IMR-90 (cell line): ENCODE data around the gene MROH2B. TPM values are rescaled to one million over a fixed set of nuclear protein-coding genes. Genes with fewer than 3 reads are reported as not detected.

Experiments used
- ATAC-seq: fragments of 200-7000 bp; cut with Tn5 transposase; 2 replicates; pipeline ENCODE4 v1.9.1; 2020; ENCODE audit warnings: low read depth, mild to moderate bottlenecking, moderate library complexity
- BruUV-seq: library from RNA; stranded (reverse); fragments of 400-500 nt; replicated peaks from 2 replicates; lab custom pipeline; 2021; lab: Mats Ljungman, UMichigan
- CTCF ChIA-PET: fragments of 300-600 bp; formaldehyde crosslinking; extraction: SDS; loops from one replicate; lab custom pipeline; 2021; ENCODE audit warnings: antibody characterized with exemption; lab: Yijun Ruan, JAX
- POLR2A ChIA-PET: fragments of 300-600 bp; sonication (Branson Sonifier 250); formaldehyde crosslinking; loops from one replicate; lab custom pipeline; 2022; ENCODE audit warnings: antibody characterized with exemption; ENCODE audit not compliant: unreplicated experiment; lab: Charles Lee
- DNase-seq: peaks from one replicate; pipeline ENCODE4 v3.0.0; 2013
- H2AFZ ChIP-seq: replicated peaks from 2 replicates; pipeline ENCODE3; 2013; ENCODE audit warnings: low read length, mild to moderate bottlenecking; ENCODE audit not compliant: poor library complexity
- H2AK5ac ChIP-seq: 2 replicates; pipeline ENCODE4 v1.6.1; 2013; ENCODE audit warnings: low read depth, low read length, inconsistent platforms
- H2AK9ac ChIP-seq: replicated peaks from 2 replicates; pipeline ENCODE3; 2013; ENCODE audit warnings: mild to moderate bottlenecking, low read depth, low read length, moderate library complexity; ENCODE audit not compliant: poor library complexity
- H2BK120ac ChIP-seq: 2 replicates; pipeline ENCODE4 v1.6.1; 2013; ENCODE audit warnings: low read depth, low read length, inconsistent platforms
- H2BK15ac ChIP-seq: 3 replicates; pipeline ENCODE4 v1.6.1; 2013; ENCODE audit warnings: low read depth, low read length, inconsistent platforms
- H2BK20ac ChIP-seq: 2 replicates; pipeline ENCODE4 v1.6.1; 2013; ENCODE audit warnings: low read depth, mild to moderate bottlenecking, inconsistent platforms, low read length, moderate library complexity
- H2BK5ac ChIP-seq: 2 replicates; pipeline ENCODE4 v1.6.1; 2013; ENCODE audit warnings: mild to moderate bottlenecking, low read depth, low read length, inconsistent platforms; ENCODE audit not compliant: poor library complexity, severe bottlenecking
- H3K14ac ChIP-seq: replicated peaks from 2 replicates; pipeline ENCODE4 v1.6.1; 2013; ENCODE audit warnings: low read depth, low read length, inconsistent platforms
- H3K18ac ChIP-seq: 2 replicates; pipeline ENCODE4 v1.6.1; 2013; ENCODE audit warnings: low read depth, low read length, control low read depth
- H3K23ac ChIP-seq: 2 replicates; pipeline ENCODE4 v1.6.1; 2013; ENCODE audit warnings: low read depth, low read length, inconsistent platforms
- H3K27ac ChIP-seq: 2 replicates; pipeline ENCODE4 v1.5.1; 2013; ENCODE audit warnings: mild to moderate bottlenecking, control low read depth, low read length; ENCODE audit not compliant: insufficient read depth
- H3K27me3 ChIP-seq: 2 replicates; pipeline ENCODE4 v1.6.1; 2013; ENCODE audit warnings: low read length; ENCODE audit not compliant: control insufficient read depth, insufficient read depth
- H3K36me3 ChIP-seq: 2 replicates; pipeline ENCODE4 v1.6.1; 2013; ENCODE audit warnings: low read length, mixed read lengths; ENCODE audit not compliant: control insufficient read depth, insufficient read depth
- H3K4ac ChIP-seq: 2 replicates; pipeline ENCODE4 v1.6.1; 2013; ENCODE audit warnings: low read depth, low read length, inconsistent platforms
- H3K4me1 ChIP-seq: 2 replicates; pipeline ENCODE4 v1.6.1; 2013; ENCODE audit warnings: low read length, mixed read lengths; ENCODE audit not compliant: control insufficient read depth, insufficient read depth
- H3K4me2 ChIP-seq: 2 replicates; pipeline ENCODE4 v1.6.1; 2013; ENCODE audit warnings: low read depth, mild to moderate bottlenecking, control low read depth, low read length, moderate library complexity
- H3K4me3 ChIP-seq: 2 replicates; pipeline ENCODE4 v1.5.1; 2013; ENCODE audit warnings: low read depth, mild to moderate bottlenecking, control low read depth, low read length, moderate library complexity; ENCODE audit not compliant: insufficient read depth
- H3K56ac ChIP-seq: 2 replicates; pipeline ENCODE4 v1.6.1; 2013; ENCODE audit warnings: low read length, inconsistent platforms; ENCODE audit not compliant: insufficient read depth; ENCODE audit errors: extremely low read depth
- H3K79me1 ChIP-seq, 2 experiments: 2 replicates each; pipeline ENCODE4 v1.6.1; 2013; ENCODE audit warnings: low read length in 2 of 2, inconsistent platforms in 1 of 2, low read depth in 1 of 2
- H3K9ac ChIP-seq: 2 replicates; pipeline ENCODE4 v1.6.1; 2013; ENCODE audit warnings: low read depth, low read length, control low read depth
- H3K9me1 ChIP-seq: 2 replicates; pipeline ENCODE4 v1.6.1; 2013; ENCODE audit warnings: low read length, inconsistent platforms; ENCODE audit not compliant: insufficient read depth
- H3K9me3 ChIP-seq: 2 replicates; pipeline ENCODE4 v1.6.1; 2013; ENCODE audit warnings: low read length; ENCODE audit not compliant: control insufficient read depth, insufficient read depth
- H4K20me1 ChIP-seq: 2 replicates; pipeline ENCODE4 v1.6.1; 2013; ENCODE audit warnings: low read length, inconsistent platforms; ENCODE audit not compliant: insufficient read depth
- H4K5ac ChIP-seq: 2 replicates; pipeline ENCODE4 v1.6.1; 2013; ENCODE audit warnings: mild to moderate bottlenecking, low read depth, low read length, control low read depth
- H4K8ac ChIP-seq, 2 experiments: 2 replicates each; pipeline ENCODE4 v1.6.1; 2013; ENCODE audit warnings: low read depth in 2 of 2, low read length in 2 of 2, control low read depth in 1 of 2, inconsistent platforms in 1 of 2
- H4K91ac ChIP-seq: 2 replicates; pipeline ENCODE4 v1.6.1; 2013; ENCODE audit warnings: low read depth, low read length, inconsistent platforms; ENCODE audit not compliant: insufficient read depth
- BHLHE40 ChIP-seq: fragments of 150-350 bp; IDR thresholded peaks from 2 replicates; pipeline ENCODE4 v1.6.1; 2016; ENCODE audit warnings: mild to moderate bottlenecking, low read depth, low read length
- MAZ ChIP-seq: IDR thresholded peaks from 2 replicates; pipeline ENCODE4 v1.6.1; 2012; ENCODE audit warnings: low read depth, mild to moderate bottlenecking, low read length, improper control_type of control experiment, moderate library complexity, borderline replicate concordance
- WGBS, 2 experiments: methylation state at CpG; one replicate each; pipeline versions ENCODE4 v1.1.5 to v1.1.7; 2013; ENCODE audit warnings: missing lambda C conversion rate in 2 of 2; ENCODE audit not compliant: insufficient read length in 1 of 2; ENCODE audit errors: extremely low coverage in 2 of 2; 5-methylcytosine and 5-hydroxymethylcytosine counted together
- dilution Hi-C: fragments of 300-500 bp; cut with HindIII; formaldehyde crosslinking; loops from one replicate; pipeline ENCODE4 v1.14.3; 2018; ENCODE audit warnings: low sequenced_read_pairs; ENCODE audit not compliant: unreplicated experiment
- in situ Hi-C: fragments of 300-500 bp; cut with MboI; formaldehyde crosslinking; loops from 3 replicates; pipeline ENCODE4 v1.14.3; 2019; ENCODE audit warnings: low sequenced_read_pairs, inconsistent platforms, mixed read lengths
- intact Hi-C: fragments of 100-400 bp; cut with micrococcal nuclease; formaldehyde crosslinking; loops from 2 replicates; pipeline ENCODE4 v1.10.0; 2022
- microRNA-seq, 2 experiments: library from miRNA; stranded (forward) in 1 of 2; unstranded in 1 of 2; fragments of 10-50 nt in 1 of 2; fragments of <30 nt in 1 of 2; gene quantifications in 1 of 2; microRNA quantifications in 1 of 2; one replicate each; pipeline versions ENCODE3 to v1.1.0; 2013 to 2020; ENCODE audit not compliant: insufficient read depth in 1 of 2, insufficient read length in 1 of 2, unreplicated experiment in 1 of 2
- polyA plus RNA-seq, 3 experiments: library from polyadenylated mRNA; depleted of rRNA; stranded (reverse); fragments of >200 nt; gene quantifications; 2 replicates each; pipeline ENCODE4 v1.2.3, GENCODE V29; 2012; ENCODE audit warnings: low replicate concordance in 1 of 3
- small RNA-seq, 5 experiments: library from RNA; depleted of rRNA; stranded (forward); fragments of <200 nt; gene quantifications; one replicate each; pipeline ENCODE3, GENCODE V24; 2012
- total RNA-seq: library from RNA; depleted of rRNA; stranded (reverse); fragments of >200 nt; gene quantifications from 2 replicates; pipeline ENCODE4 v1.2.3, GENCODE V29; 2012; rRNA removed
- TF ChIP-seq, protein P1 (sequence below): conservative IDR thresholded peaks from 2 replicates; pipeline ENCODE4 v1.5.1; 2012; ENCODE audit warnings: mild to moderate bottlenecking, low read depth, low read length, improper control_type of control experiment

The MROH2B gene
- total and polyA plus RNA-seq, 2 of the 4 experiments (the other 2 are of a cell fraction), result not detected

DNA sequence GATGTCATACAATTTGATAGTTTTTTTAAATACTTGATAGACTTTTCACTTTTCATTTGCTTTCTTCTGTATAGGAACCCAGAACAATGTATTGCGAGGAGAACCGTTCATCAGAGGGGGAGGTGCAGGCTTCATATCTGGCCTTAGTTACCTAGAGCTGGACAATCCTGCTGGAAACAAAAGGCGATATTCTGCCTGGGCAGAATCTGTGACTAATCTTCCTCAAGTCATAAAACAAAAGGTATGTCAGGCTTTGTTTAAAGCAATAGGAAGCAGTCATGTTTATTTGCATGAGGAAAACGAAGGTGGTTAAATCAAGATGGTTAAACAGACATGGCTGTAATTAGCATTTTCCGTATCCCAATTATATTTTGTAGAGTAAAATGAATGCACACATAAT lies 115.8 kb downstream of the MROH2B start:
- Histone ChIP-seq H4K91ac (no peak overlapping the region), H3K4me1 (no peaks in the 10 kb centered on the region), H2BK15ac (no peak overlapping the region), H2AK9ac (no peak overlapping the region), H4K5ac (no peak overlapping the region), H3K27ac (no peak overlapping the region), H2BK20ac (no peak overlapping the region), H3K4me2 (no peak overlapping the region), H3K9me1 (no peaks in the 10 kb centered on the region), H2BK5ac (no peak overlapping the region), H4K20me1 (no peaks in the 10 kb centered on the region), H3K27me3 (no peaks in the 10 kb centered on the region), H3K36me3 (no peaks in the 10 kb centered on the region), H3K4ac (no peak overlapping the region), H2AFZ (no peak overlapping the region), H3K14ac (no peak overlapping the region), H3K9me3 (peaks cover 9% of the 10 kb centered on the region), H3K9ac (no peak overlapping the region), H3K23ac (no peak overlapping the region), H3K56ac (no peak overlapping the region), H2BK120ac (no peak overlapping the region), H2AK5ac (no peak overlapping the region), H3K79me1 (no peaks in the 10 kb centered on the region), H3K18ac (no peak overlapping the region), H4K8ac (no peak overlapping the region), H3K4me3 (no peak overlapping the region)
- intact Hi-C loops (no loop called here), dilution Hi-C loops (no loop called here), in situ Hi-C loops (no loop called here)
- no peak for ATAC-seq
- ChIA-PET CTCF (interaction anchor here (0.6 kb wide), 1 partner anchor 16 kb away, joined by 6 read pairs; no protein-coding TSS in a partner anchor), POLR2A (interaction anchor here (0.6 kb wide), 1 partner anchor 12 kb away, joined by 10 read pairs; no protein-coding TSS in a partner anchor)
- WGBS, 2 experiments, result no CpG with 5 or more reads among the region's 5 CpGs
- TF ChIP-seq BHLHE40 (no peak), MAZ (no peak)
- TF ChIP-seq, protein P1, sequence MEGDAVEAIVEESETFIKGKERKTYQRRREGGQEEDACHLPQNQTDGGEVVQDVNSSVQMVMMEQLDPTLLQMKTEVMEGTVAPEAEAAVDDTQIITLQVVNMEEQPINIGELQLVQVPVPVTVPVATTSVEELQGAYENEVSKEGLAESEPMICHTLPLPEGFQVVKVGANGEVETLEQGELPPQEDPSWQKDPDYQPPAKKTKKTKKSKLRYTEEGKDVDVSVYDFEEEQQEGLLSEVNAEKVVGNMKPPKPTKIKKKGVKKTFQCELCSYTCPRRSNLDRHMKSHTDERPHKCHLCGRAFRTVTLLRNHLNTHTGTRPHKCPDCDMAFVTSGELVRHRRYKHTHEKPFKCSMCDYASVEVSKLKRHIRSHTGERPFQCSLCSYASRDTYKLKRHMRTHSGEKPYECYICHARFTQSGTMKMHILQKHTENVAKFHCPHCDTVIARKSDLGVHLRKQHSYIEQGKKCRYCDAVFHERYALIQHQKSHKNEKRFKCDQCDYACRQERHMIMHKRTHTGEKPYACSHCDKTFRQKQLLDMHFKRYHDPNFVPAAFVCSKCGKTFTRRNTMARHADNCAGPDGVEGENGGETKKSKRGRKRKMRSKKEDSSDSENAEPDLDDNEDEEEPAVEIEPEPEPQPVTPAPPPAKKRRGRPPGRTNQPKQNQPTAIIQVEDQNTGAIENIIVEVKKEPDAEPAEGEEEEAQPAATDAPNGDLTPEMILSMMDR, result no peak
- DNase-seq, result no peak
- BruUV-seq, result no TSS peak

Small RNAs within 50 kb of the gene (microRNA-seq; reads per million reads assigned to microRNA genes)
- not detected for gene AC114967.1 (ENCODE audit: insufficient read depth, insufficient read length)

Small RNAs within 50 kb of the gene (small RNA-seq; reads per million reads assigned to genes)
- 0 reads per million in 5 experiments for gene AC114967.1

Other genes starting within 250 kb of the MROH2B start
- gene RPL37, start 236.1 kb downstream of the MROH2B start, total RNA-seq, result 35.3 and 68.6 TPM in 2 replicates
- 294 and 551 TPM in 2 replicates for gene RPL37, start 236.1 kb downstream of the MROH2B start, polyA plus RNA-seq (2012; rRNA removed)
- gene CARD6, start 230.0 kb downstream of the MROH2B start, total RNA-seq, result 4.2 and 4.3 TPM in 2 replicates
- 1.5 and 1.8 TPM in 2 replicates for gene CARD6, start 230.0 kb downstream of the MROH2B start, polyA plus RNA-seq (2012; rRNA removed)
- 0.54 and 0.83 TPM in 2 replicates for gene C7, start 161.8 kb downstream of the MROH2B start, total RNA-seq
- 1.4 and 1.8 TPM in 2 replicates for gene C7, start 161.8 kb downstream of the MROH2B start, polyA plus RNA-seq (2012; rRNA removed)
- gene C6, start 142.2 kb upstream of the MROH2B start, total RNA-seq, result under 0.01 and 0.18 TPM in 2 replicates
- gene C6, start 142.2 kb upstream of the MROH2B start, polyA plus RNA-seq (2012; rRNA removed), result 0.05 and 0.09 TPM in 2 replicates